NCI-H1092 treated with DMSO at 0.1 percent for 48 hours (cell line): ENCODE results near the gene FIZ1.
A peak's percentile ranks its signal among the peaks of the same experiment; 100 is the strongest.

ENCODE experiments used
- DNase-seq: peaks from one replicate; lab custom pipeline; 2025; lab: John Stamatoyannopoulos, UW

FIZ1 gene

GRCh38 chr19:55635334-55635717 lies 36.0 kb upstream of the FIZ1 start:
- no peak for DNase-seq

DNA sequence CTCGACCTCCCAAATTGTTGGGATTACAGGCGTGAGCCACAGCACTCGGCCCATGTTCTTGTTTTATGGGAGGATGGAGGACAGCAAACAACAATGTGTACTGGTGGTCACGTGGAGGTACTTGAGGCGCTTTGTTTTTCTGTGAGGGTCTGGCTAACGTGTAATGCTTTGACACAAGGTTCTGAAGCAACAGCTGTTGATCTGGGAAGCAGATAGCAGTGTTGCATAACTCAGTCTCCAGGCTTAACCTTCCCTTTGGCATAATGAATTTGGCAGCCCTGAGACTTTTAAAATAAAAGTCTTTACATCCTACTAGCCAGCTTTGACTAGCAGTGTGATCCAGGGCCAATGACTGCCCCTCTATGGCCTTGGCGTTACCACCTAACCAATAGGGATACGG lies 34.5 kb upstream of the FIZ1 start:
- no peak for DNase-seq

- peak; percentile 81 for DNase-seq
These were observed 33.1 kb upstream of the FIZ1 start for GRCh38 chr19:55632463-55632834.

GRCh38 chr19:55626350-55626749 lies 27.0 kb upstream of the FIZ1 start:
- no peak for DNase-seq

DNA sequence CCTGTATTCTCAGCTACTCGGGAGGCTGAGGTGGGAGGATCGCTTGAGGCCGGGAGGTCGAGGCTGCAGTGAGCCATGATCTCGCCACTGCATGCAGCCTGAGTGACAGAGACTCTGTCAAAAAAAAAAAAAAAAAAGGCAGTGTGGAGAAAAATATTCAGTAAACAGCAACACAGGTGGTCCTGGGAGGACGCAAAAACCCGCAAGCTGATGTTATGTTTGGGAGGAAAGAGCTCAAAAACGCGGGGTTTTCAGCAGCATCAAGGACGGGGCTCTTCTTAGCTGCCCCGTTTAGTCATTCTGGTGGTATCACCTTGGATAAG lies 25.6 kb upstream of the FIZ1 start:
- DNase-seq = no peak

DNA sequence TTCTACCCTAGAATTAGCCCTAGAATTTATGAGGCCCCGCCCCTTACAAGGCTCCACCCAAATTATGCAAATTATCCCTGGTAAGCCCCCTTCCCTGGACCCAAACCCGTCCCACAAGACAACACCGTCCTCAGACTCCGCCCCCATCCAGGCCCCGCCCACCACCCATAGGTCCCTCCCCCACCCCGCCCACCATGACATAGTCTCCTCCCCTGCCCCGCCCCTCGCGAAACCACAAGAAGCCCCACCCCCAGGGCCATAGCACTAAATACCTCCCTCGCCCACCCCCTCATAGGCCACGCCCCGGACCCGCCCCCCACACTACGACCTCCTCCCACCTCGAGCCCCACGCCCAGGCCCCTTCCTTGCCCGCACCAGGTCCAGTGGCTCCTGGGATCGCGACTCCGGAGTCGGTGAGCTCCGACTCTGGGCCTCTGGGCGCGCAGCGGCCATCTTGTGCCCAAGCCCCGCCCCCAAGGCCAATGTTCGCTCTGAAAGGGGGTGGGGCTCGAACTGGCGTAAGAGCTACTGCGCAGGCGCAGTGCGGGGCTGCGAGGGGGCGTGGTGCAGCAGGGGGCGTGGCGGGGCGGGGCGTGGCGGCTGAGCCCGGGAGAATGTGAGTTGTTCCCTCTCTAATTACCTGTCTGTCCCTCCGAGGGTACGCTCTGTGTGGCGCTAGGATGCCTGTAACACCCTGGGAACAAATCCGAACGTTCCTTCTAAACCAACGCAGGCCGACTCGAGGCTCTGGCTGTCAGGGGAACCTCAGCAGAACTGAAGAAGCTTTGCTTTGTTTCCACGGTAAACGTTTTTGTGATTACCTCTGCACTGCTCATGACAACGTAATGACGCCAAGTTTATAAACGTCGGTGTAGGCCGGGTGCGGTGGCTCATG lies 25.0 kb upstream of the FIZ1 start, which contains the start of gene ZNF784:
TSS of gene ZNF784 (minus strand) at position 458 of the 895 bp plus-strand sequence. CDS start at position 453, 5 bp downstream.
- DNase-seq = peak; percentile 89

GRCh38 chr19:55623561-55623960 lies 24.2 kb upstream of the FIZ1 start:
- DNase-seq = no peak

DNA sequence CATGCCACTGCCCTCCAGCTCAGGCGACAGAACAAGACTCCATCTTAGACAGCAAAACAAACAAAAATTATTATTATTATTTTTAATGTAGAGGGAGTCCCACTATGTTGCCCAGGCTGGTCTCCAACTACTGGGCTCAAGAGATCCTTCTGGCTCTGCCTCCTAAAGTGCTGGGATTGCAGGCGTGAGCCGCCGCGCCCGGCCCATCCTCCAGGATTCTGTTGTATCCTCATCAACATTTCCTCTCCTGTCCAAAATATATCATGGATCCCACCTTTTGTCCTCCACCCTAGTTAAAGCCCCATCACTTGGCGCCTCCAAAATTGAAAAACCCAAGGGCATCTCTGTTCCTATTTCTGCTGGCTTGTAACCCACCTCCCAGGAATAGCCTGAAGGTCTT lies 23.8 kb upstream of the FIZ1 start:
- DNase-seq = no peak

DNA sequence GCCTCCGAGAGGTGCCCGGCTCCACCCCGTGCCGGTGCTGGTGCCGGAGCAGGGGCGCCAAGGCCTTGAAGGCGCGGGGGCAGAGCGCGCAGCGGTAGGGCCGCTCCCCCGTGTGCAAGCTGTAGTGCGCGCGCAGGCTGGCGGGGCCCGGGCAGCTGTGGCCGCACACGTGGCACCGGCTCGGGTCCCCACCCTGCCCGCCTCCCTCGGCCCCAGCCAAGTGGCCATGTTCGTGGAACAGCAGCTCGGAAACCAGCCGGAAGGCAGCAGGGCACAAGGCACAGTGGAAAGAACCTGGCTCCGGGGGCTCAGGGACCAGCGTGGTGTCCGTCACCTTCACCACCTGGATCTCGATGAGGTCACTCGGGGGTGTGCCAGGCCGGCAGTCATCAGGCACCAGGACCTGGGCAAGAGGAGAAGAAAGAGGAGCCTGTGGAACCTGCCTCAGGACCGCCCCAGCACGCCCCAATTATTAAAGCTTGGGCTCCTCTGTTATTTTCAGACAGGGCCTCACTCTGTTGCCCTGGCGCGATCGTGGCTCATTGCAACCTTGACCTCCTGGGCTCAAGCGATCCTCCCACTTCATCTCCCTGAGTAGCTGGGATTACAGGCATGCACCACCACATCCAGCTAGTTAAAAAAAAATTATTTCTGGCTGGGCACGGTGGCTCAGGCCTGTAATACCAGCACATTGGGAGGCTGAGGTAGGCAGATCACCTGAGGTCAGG lies 23.1 kb upstream of the FIZ1 start:
- no peak for DNase-seq

GRCh38 chr19:55621673-55622231 lies 22.4 kb upstream of the FIZ1 start:
- DNase-seq = no peak

DNA sequence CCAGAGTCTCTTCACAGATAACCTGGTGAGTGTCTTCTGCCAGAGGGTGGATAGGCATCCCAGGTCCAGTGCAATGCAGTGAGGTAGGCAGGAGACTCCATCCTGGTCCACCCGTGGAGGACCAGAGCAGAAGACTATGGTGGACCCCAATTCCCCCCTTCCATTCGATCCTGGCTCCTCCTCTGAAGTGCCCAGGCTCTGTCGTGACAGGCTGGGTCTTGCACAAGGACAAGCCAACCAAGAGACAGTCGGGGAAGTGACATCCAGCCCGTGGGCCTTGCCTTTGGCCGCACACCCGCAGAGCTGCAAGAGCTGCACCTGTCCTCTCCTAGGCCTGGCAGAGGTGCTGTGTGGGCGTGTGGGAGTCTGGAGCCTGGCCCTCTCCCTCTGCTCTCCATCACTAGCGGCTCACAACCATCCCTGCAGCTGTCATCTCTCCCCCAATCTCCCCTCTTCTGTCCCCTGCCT lies 21.9 kb upstream of the FIZ1 start:
- DNase-seq = no peak

DNA sequence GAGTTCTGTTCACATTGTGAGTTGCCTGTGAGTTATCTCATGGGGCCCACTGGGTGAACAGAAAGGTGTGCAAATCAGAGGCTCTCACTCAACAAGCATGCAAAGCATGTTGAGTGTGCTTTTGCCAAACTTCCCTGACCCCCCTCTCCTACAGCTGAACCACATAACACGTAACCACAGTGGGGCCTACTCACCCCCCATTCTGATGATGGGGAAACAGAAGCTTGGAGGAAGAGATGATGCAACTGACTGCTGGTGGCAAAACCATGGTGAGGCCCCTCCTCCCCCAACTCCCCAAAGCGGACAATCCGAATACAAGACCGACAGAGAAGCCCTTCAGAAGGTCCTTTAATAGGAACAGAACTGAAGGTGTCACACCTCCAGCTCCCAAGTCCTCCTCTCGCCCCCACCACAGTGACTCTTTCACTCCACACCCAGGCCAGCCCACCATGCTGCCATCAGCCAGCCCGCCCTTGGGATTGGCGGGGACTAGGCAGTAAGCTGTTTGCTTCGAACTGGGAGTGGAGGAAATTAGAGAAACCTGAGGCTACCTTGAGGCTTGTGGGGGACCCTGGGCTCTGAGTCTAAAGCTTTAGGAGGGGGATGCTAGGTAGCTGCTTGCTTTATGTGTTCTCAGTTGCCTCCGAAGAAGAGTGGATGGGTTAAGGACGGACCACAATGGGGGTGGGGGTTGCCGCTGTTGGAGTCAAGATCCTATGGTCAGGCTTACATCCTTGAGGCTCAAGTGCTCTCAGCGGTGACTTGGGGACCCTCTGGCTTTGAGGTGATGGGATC lies 21.3 kb upstream of the FIZ1 start:
- no peak for DNase-seq

GRCh38 chr19:55619286-55619685 lies 20.0 kb upstream of the FIZ1 start:
- DNase-seq = no peak

- DNase-seq = no peak
These were observed 19.1 kb upstream of the FIZ1 start for GRCh38 chr19:55618426-55618825.

GRCh38 chr19:55617426-55617825 lies 18.1 kb upstream of the FIZ1 start:
- DNase-seq = no peak

DNA sequence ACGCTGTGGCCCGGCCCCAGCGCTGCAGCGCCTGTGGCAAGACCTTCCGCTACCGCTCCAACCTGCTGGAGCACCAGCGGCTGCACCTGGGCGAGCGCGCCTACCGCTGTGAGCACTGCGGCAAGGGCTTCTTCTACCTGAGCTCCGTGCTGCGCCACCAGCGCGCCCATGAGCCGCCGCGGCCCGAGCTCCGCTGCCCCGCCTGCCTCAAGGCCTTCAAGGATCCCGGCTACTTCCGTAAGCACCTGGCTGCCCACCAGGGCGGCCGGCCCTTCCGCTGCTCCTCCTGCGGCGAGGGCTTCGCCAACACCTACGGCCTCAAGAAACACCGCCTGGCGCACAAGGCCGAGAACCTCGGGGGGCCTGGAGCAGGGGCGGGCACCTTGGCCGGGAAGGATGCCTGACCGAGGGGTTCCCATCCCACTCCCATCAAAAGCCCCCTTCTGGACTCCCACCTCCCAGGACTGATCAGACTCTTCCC lies 17.1 kb upstream of the FIZ1 start:
- no peak for DNase-seq

DNA sequence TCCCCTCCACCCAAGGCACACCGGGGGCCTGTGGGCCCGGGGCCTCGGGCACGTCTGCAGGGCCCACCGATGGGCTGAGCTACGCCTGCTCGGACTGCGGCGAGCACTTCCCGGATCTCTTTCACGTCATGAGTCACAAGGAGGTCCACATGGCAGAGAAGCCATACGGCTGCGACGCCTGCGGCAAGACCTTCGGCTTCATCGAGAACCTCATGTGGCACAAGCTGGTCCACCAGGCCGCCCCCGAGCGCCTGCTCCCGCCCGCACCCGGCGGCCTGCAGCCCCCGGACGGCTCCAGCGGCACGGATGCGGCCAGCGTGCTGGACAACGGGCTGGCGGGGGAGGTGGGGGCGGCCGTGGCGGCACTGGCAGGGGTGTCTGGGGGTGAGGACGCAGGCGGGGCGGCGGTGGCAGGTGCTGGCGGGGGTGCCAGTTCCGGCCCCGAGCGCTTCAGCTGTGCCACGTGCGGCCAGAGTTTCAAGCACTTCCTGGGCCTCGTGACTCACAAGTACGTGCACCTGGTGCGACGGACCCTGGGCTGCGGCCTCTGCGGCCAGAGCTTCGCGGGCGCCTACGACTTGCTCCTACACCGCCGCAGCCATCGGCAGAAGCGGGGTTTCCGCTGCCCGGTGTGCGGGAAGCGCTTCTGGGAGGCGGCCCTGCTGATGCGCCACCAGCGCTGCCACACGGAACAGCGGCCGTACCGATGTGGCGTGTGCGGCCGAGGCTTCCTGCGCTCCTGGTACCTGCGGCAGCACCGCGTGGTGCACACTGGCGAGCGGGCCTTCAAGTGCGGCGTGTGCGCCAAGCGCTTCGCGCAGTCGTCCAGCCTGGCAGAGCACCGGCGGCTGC lies 16.5 kb upstream of the FIZ1 start:
- DNase-seq = no peak

- DNase-seq = no peak
These were observed 15.6 kb upstream of the FIZ1 start for GRCh38 chr19:55614711-55615542.

DNA sequence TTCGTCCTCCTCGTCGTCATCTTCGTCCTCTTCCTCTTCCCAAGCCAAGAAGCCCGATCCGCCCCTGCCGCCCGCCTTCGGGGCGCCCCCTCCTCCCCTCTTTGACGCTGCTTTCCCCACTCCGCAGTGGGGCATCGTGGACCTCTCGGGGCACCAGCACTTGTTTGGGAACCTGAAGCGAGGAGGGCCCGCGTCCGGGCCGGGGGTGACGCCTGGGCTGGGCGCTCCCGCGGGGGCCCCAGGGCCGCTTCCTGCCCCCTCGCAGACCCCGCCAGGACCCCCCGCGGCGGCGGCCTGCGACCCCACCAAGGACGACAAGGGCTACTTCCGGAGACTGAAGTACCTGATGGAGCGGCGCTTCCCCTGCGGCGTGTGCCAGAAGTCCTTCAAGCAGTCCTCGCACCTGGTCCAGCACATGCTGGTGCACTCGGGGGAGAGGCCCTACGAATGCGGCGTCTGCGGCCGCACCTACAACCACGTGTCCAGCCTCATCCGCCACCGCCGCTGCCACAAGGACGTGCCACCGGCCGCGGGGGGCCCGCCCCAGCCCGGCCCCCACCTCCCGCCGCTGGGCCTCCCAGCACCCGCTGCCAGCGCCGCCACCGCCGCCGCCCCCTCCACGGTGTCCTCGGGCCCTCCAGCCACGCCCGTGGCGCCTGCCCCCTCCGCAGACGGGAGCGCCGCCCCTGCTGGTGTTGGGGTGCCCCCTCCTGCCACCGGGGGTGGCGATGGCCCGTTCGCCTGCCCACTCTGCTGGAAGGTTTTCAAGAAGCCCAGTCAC lies 14.8 kb upstream of the FIZ1 start:
- no peak for DNase-seq
